PC-3 (cell line): ENCODE data around the gene GRAPL. TPM values are rescaled to one million over a fixed set of nuclear protein-coding genes. Genes with fewer than 3 reads are reported as not detected.
"Not testable (repeated sequence)": the region's sequence is repeated elsewhere in the genome, so short reads cannot be mapped to it uniquely, and the experiment has no call there.

Experiments used
- ATAC-seq: fragments of 200-7000 bp; cut with Tn5 transposase; 2 replicates; pipeline ENCODE4 v1.9.1; 2020; ENCODE audit warnings: mild to moderate bottlenecking, moderate library complexity
- BruUV-seq: library from RNA; stranded (reverse); fragments of 400-500 nt; replicated peaks from 2 replicates; lab custom pipeline; 2021; lab: Mats Ljungman, UMichigan
- CTCF ChIA-PET: fragments of 300-600 bp; sonication (Branson Sonifier 250); formaldehyde crosslinking; loops from one replicate; lab custom pipeline; 2022; ENCODE audit warnings: antibody characterized with exemption; lab: Charles Lee
- POLR2A ChIA-PET: fragments of 300-600 bp; sonication (Branson Sonifier 250); formaldehyde crosslinking; loops from one replicate; lab custom pipeline; 2022; ENCODE audit warnings: antibody characterized with exemption; ENCODE audit not compliant: unreplicated experiment; lab: Charles Lee
- DNase-seq: peaks from one replicate; pipeline ENCODE4 v3.0.0-alpha.2; 2015
- H2AFZ ChIP-seq: fragments of 300-600 bp; sonication (generic); 2 replicates; pipeline ENCODE4 v1.6.0; 2016; ENCODE audit warnings: antibody characterized with exemption, low read length
- H3F3A ChIP-seq: fragments of 300-600 bp; sonication (generic); one replicate; pipeline ENCODE4 v1.6.0; 2017; ENCODE audit warnings: antibody characterized with exemption, low read length, control low read depth, mild to moderate bottlenecking; ENCODE audit not compliant: unreplicated experiment
- H3K27ac ChIP-seq: fragments of 300-600 bp; sonication (generic); 2 replicates; pipeline ENCODE4 v1.5.1; 2016; ENCODE audit warnings: mild to moderate bottlenecking, low read length
- H3K27me3 ChIP-seq: fragments of 300-600 bp; sonication (generic); 2 replicates; pipeline ENCODE4 v1.6.1; 2016; ENCODE audit warnings: low read length, mixed read lengths
- H3K36me3 ChIP-seq: fragments of 300-600 bp; sonication (generic); 2 replicates; pipeline ENCODE4 v1.6.1; 2016; ENCODE audit warnings: low read depth, mixed run types, low read length, mixed read lengths
- H3K4me1 ChIP-seq: fragments of 300-600 bp; sonication (generic); 2 replicates; pipeline ENCODE4 v1.5.1; 2016; ENCODE audit warnings: low read length; ENCODE audit not compliant: insufficient read depth
- H3K4me2 ChIP-seq: fragments of 300-600 bp; sonication (generic); 2 replicates; pipeline ENCODE4 v1.6.0; 2016; ENCODE audit warnings: low read length
- H3K4me3 ChIP-seq: fragments of 300-600 bp; sonication (generic); 2 replicates; pipeline ENCODE4 v1.5.1; 2016; ENCODE audit warnings: mild to moderate bottlenecking, low read length, mixed read lengths
- H3K79me2 ChIP-seq: fragments of 300-600 bp; sonication (generic); 2 replicates; pipeline ENCODE4 v1.6.1; 2017; ENCODE audit warnings: low read length, mixed read lengths
- H3K9ac ChIP-seq: fragments of 300-600 bp; sonication (generic); 2 replicates; pipeline ENCODE4 v1.6.0; 2016; ENCODE audit warnings: mild to moderate bottlenecking, low read length
- H3K9me2 ChIP-seq: fragments of 300-600 bp; sonication (generic); replicated peaks from 2 replicates; pipeline ENCODE4 v1.6.1; 2016; ENCODE audit warnings: mixed run types, low read length, mixed read lengths
- H3K9me3 ChIP-seq: fragments of 300-600 bp; sonication (generic); 2 replicates; pipeline ENCODE4 v1.6.1; 2016; ENCODE audit warnings: low read length, mixed read lengths
- H4K20me1 ChIP-seq: fragments of 300-600 bp; sonication (generic); 2 replicates; pipeline ENCODE4 v1.6.1; 2016; ENCODE audit warnings: low read length, mixed read lengths
- intact Hi-C: fragments of 100-400 bp; cut with micrococcal nuclease; formaldehyde crosslinking; loops from 2 replicates; pipeline ENCODE4 v1.9.0; 2023
- total RNA-seq: library from RNA; depleted of rRNA; stranded (reverse); fragments of >200 nt; gene quantifications from 2 replicates; pipeline ENCODE4 v1.2.3, GENCODE V29; 2014

GRAPL gene
- total RNA-seq, 1 experiment from 2014 or later: not detected

DNA sequence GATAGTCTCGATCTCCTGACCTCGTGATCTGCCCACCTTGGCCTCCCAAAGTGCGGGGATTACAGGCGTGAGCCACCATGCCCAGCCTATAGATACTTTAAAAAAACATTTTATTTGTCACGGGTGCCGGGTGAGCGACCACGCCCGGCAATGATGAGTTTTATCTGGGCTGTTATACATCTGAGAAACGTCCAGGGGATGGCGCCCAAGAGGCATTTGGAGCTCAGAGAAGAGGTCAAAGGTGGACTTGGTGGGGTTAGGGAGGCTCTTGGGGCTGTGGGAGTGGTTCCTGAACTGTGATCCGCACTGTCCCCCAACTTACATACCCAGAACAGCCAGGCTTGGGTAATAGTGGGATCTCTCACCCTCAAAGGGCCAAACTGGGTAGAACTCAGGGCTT lies 8.7 kb upstream of the GRAPL start:
- POLR2A ChIA-PET, CTCF ChIA-PET: not testable (repeated sequence)

DNA sequence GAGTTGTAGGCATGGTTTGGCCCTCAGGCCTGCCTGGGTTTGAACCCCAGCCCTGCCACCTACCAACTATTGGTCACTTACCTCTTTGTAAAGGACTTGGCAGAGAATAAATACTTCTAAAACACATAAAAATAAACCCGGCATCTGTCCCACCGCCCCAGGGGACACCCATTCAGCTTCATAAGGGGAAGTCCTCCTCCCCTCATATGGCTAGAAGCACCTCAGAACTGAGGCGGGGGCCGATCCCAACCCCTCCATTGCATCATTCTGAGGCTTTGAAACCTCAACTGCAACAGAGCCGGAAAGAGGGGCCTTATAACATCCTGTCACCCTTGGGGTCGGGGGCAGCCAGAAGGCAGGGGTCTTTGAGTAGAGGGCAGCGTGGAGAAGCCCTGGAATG lies 2.1 kb upstream of the GRAPL start:
- DNase-seq, CTCF ChIA-PET, H3K79me2 ChIP-seq, H3K4me1 ChIP-seq, H3K9me2 ChIP-seq, H3F3A ChIP-seq, H3K9ac ChIP-seq, BruUV-seq, intact Hi-C loops, H4K20me1 ChIP-seq, H3K9me3 ChIP-seq, H3K27ac ChIP-seq, H3K36me3 ChIP-seq, H3K4me2 ChIP-seq, H2AFZ ChIP-seq, POLR2A ChIA-PET, H3K27me3 ChIP-seq, H3K4me3 ChIP-seq, ATAC-seq: not testable (repeated sequence)

More for the DNA sequence above, 8.7 kb upstream of the GRAPL start:
- H3K4me1 ChIP-seq, H3K9me2 ChIP-seq, H3K79me2 ChIP-seq, H3K4me3 ChIP-seq, H3K27ac ChIP-seq, BruUV-seq, H3K36me3 ChIP-seq, H4K20me1 ChIP-seq, DNase-seq, H3K27me3 ChIP-seq, H3K9me3 ChIP-seq, H3K4me2 ChIP-seq, H3K9ac ChIP-seq, H3F3A ChIP-seq, intact Hi-C loops, H2AFZ ChIP-seq: not testable (repeated sequence)
- ATAC-seq: peak; percentile 79

DNA sequence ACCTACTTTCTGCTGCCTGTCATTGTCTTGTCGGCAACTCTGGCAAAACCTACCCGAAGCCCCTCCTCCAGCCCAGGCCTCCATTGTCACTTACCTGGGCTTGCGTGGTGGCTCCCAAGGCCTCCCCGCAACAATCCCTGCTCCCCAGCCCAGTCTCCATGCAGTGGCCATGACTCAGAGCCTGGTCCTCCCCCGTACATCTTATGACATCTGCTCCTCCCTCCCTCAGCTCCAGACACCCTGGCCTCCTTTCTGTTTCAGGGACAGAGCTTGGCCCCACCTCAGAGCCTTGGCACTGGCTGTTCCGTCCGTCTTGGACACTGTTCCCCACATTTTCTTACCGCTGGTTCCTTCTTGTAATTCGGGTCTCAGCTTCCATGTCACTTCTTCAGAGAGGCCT lies 2.1 kb downstream of the GRAPL start:
- BruUV-seq, intact Hi-C loops, H3K4me1 ChIP-seq, POLR2A ChIA-PET, CTCF ChIA-PET, H4K20me1 ChIP-seq, H3K36me3 ChIP-seq, H3K9me3 ChIP-seq, H3K9me2 ChIP-seq, ATAC-seq, H3F3A ChIP-seq, H3K4me3 ChIP-seq, H3K9ac ChIP-seq, H3K27me3 ChIP-seq, H3K27ac ChIP-seq, H3K79me2 ChIP-seq, DNase-seq, H3K4me2 ChIP-seq, H2AFZ ChIP-seq: not testable (repeated sequence)

DNA sequence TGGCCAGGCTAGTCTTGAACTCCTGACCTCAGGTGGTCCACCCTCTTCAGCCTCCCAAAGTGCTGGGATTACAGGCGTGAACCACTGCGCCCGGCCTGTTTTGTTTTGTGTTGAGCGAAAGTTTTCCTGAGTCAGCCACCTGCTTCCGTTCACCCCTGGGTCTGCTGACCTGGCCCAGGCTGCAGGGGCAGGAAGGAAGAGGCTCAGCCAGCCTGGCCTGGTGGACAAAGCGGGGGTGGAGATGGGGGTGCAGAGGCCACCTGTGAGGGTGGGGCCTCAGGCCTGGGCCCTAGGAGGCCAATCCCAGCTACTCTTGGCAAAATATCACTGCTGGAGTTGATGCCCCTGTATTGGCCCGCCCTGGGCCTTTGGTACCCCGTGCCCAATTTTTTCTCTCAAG lies 3.7 kb downstream of the GRAPL start:
- H3K4me2 ChIP-seq, H3K27ac ChIP-seq, CTCF ChIA-PET, H3K79me2 ChIP-seq, H3K9ac ChIP-seq, DNase-seq, intact Hi-C loops, H3K4me1 ChIP-seq, H3K9me3 ChIP-seq, POLR2A ChIA-PET, H3F3A ChIP-seq, ATAC-seq, H3K27me3 ChIP-seq, H3K4me3 ChIP-seq, H4K20me1 ChIP-seq, H3K36me3 ChIP-seq, H2AFZ ChIP-seq, BruUV-seq, H3K9me2 ChIP-seq: not testable (repeated sequence)

DNA sequence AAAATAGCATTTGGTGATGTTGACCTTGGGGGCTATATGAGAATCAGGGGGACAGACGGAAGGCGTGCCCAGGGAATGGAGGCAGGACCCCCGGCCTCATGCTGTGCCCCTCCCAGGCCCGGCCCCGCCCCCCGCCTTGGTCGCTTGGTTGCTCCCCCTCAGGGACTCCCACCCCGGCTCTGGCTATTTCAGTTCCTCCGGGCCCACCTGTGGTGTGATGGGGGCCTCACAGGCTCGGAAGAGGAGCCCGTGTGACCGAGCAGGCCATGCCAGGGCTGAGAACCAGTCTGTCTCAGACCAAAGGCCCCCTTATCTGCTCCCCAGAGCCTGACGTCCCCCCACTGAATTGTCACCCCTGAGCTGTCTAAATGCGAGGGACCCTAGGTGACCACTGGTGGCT lies 4.4 kb downstream of the GRAPL start:
- H3K4me3 ChIP-seq, H3K27ac ChIP-seq, H3F3A ChIP-seq, H4K20me1 ChIP-seq, ATAC-seq, H3K4me1 ChIP-seq, H3K4me2 ChIP-seq, H3K36me3 ChIP-seq, H2AFZ ChIP-seq, H3K9ac ChIP-seq, BruUV-seq, H3K79me2 ChIP-seq, DNase-seq, CTCF ChIA-PET, POLR2A ChIA-PET, H3K27me3 ChIP-seq, H3K9me2 ChIP-seq, intact Hi-C loops, H3K9me3 ChIP-seq: not testable (repeated sequence)

DNA sequence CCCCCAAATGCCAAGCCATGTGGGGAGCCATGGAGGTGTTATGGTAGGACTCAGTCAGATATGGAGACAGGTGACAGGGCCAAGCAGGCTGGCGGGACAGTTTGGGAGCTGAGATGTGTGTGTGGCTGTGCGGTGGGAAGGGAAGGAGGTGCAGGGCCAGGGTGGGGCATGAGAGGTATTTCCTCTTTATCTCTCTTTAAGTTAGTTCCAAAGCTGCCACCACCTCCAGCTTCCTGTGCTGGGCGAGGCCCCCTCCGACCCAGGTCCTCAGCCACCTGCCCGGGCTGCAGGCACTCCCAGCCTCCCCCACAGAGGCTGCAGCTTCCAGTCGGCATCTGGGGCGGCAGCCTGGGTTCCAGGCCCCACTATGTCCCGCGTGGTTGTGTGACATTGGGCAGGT lies 6.4 kb downstream of the GRAPL start:
- H3K27ac ChIP-seq, H3F3A ChIP-seq, H3K79me2 ChIP-seq, ATAC-seq, H3K4me1 ChIP-seq, H3K4me3 ChIP-seq, H4K20me1 ChIP-seq, H3K9ac ChIP-seq, BruUV-seq, POLR2A ChIA-PET, H3K36me3 ChIP-seq, H3K27me3 ChIP-seq, H3K4me2 ChIP-seq, CTCF ChIA-PET, H3K9me2 ChIP-seq, intact Hi-C loops, H2AFZ ChIP-seq, H3K9me3 ChIP-seq, DNase-seq: not testable (repeated sequence)

DNA sequence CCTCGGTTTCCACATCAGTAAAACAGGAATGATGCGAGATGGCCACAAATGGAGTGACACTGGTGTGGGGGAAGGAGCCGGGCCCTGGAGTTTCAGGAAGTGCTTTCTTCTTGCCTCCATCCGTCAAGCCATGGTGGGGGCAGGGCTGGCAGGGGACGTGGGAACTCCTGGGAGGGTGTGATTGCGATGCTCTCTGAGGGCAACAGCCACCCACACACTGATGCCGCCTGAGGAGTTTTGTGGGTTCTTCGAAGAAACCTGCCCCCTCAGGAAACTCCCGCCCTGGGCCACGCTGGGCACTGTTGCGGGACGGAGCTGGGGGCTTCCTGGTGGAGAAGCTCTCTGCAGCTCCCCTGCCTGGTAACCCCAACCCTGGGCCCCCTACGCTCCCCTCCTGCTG lies 8.0 kb downstream of the GRAPL start:
- BruUV-seq, H3K9ac ChIP-seq, ATAC-seq, H3K9me3 ChIP-seq, POLR2A ChIA-PET, H3K4me3 ChIP-seq, H3K4me1 ChIP-seq, H4K20me1 ChIP-seq, H3K79me2 ChIP-seq, H3K4me2 ChIP-seq, H3F3A ChIP-seq, DNase-seq, intact Hi-C loops, H3K36me3 ChIP-seq, H3K27me3 ChIP-seq, CTCF ChIA-PET, H3K9me2 ChIP-seq, H3K27ac ChIP-seq, H2AFZ ChIP-seq: not testable (repeated sequence)
